Colonic mucosa (tissue), 4 donors: ENCODE data around the gene NINL. TPM values are rescaled to one million over a fixed set of nuclear protein-coding genes. Genes with fewer than 3 reads are reported as not detected.

ENCODE experiments used
- DNase-seq: peaks from one replicate; pipeline ENCODE4 v3.0.0-alpha.2; 2020
- H3K27ac ChIP-seq: fragments of 200-600 bp; one replicate; pipeline ENCODE4 v1.8.0; 2021
- H3K27me3 ChIP-seq: fragments of 200-600 bp; one replicate; pipeline ENCODE4 v1.8.0; 2021
- H3K36me3 ChIP-seq: fragments of 200-600 bp; one replicate; pipeline ENCODE4 v1.8.0; 2021
- H3K4me1 ChIP-seq: fragments of 200-600 bp; one replicate; pipeline ENCODE4 v1.8.0; 2021; ENCODE audit warnings: mild to moderate bottlenecking
- H3K4me3 ChIP-seq: fragments of 200-600 bp; one replicate; pipeline ENCODE4 v1.8.0; 2021
- H3K9ac ChIP-seq, 2 donors: one replicate each; pipeline ENCODE4 v1.7.0; 2013; ENCODE audit warnings: control low read depth in 2 of 2, low read depth in 2 of 2, low read length in 2 of 2
- H3K9me3 ChIP-seq: fragments of 200-600 bp; one replicate; pipeline ENCODE4 v1.8.0; 2021
- intact Hi-C: fragments of 100-400 bp; cut with DNase I; formaldehyde crosslinking; loops from one replicate; pipeline ENCODE4 v1.14.1; 2022
- total RNA-seq, 2 donors: library from RNA; stranded (reverse); fragmentation: NEBNext Ultra II Directional in 1 of 2; extraction: Animal tissue kit (Norgen Biotek cat#: 25700) in 1 of 2; gene quantifications; one replicate each; pipeline ENCODE4 v1.2.1, GENCODE V29; 2021
- TF ChIP-seq, protein P1 (sequence below): fragments of 200-600 bp; IDR thresholded peaks from one replicate; pipeline ENCODE4 v1.8.0; 2022; ENCODE audit warnings: antibody characterized with exemption, mild to moderate bottlenecking
- donor health status: healthy.
- donor health status: DM: no; HTN: no; CAD: no.
- donor health status: DM: no; HTN: no; CAD: no.

NINL gene
- total RNA-seq, 2 donors from 2014 or later = 3.4 to 5.3 TPM

DNA sequence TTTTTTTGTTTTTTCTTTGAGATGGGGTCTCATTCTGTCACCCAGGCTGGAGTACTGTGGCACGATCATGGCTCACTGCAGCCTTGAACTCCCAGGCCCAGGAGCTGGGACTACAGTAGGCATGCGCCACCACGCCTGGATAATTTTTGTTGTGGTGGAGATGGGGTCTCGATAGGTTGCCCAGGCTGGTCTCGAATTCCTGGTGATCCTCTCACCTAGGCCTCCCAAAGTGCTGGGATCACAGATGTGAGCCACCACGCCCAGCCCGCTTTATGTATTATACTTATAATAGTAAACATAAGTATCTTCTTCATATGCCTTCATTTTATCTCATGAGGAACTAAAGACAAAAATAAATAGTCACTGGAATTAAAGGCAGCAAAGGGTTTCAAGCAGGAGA, 114.3 kb downstream of the NINL start:
- Histone ChIP-seq H3K4me3 (no peak overlapping the region), H3K9ac (no peak overlapping the region), H3K27me3 (no peaks in the 10 kb centered on the region), H3K36me3 (no peaks in the 10 kb centered on the region), H3K9me3 (no peaks in the 10 kb centered on the region), H3K4me1 (no peaks in the 10 kb centered on the region), H3K27ac (no peak overlapping the region)
- no peak for DNase-seq
- TF ChIP-seq, protein P1, sequence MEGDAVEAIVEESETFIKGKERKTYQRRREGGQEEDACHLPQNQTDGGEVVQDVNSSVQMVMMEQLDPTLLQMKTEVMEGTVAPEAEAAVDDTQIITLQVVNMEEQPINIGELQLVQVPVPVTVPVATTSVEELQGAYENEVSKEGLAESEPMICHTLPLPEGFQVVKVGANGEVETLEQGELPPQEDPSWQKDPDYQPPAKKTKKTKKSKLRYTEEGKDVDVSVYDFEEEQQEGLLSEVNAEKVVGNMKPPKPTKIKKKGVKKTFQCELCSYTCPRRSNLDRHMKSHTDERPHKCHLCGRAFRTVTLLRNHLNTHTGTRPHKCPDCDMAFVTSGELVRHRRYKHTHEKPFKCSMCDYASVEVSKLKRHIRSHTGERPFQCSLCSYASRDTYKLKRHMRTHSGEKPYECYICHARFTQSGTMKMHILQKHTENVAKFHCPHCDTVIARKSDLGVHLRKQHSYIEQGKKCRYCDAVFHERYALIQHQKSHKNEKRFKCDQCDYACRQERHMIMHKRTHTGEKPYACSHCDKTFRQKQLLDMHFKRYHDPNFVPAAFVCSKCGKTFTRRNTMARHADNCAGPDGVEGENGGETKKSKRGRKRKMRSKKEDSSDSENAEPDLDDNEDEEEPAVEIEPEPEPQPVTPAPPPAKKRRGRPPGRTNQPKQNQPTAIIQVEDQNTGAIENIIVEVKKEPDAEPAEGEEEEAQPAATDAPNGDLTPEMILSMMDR = no peak
- intact Hi-C loops = loop anchor here (10.0 kb wide), 1 partner anchor 784 kb away; no protein-coding TSS in a partner anchor

DNA sequence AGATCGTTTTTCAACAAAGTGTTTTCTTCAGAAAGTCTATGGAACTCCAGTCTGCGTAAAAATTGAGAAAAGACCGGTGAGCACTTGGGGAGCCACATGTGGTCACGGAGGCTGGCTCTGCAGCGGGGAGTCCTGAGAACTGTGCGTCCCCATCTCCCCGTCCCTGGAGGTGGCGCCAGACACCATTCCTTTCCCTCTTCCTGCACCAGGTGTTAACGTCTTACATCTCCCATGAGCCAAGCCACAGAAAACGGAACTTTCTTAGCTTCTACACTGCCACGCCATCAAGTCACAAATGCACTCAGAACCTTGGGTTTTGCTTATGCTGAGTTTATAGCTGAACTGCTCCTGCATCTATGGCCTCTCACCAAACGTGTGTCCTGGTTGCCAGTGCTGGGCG, 115.3 kb downstream of the NINL start:
- TF ChIP-seq, protein P1 = peak; percentile 22
- H3K9ac ChIP-seq = no peak overlapping the region
- no peaks in the 10 kb centered on the region for H3K36me3 ChIP-seq
- H3K27me3 ChIP-seq = no peaks in the 10 kb centered on the region
- no peak overlapping the region for H3K4me3 ChIP-seq
- no peaks in the 10 kb centered on the region for H3K4me1 ChIP-seq
- no peaks in the 10 kb centered on the region for H3K9me3 ChIP-seq
- no peak overlapping the region for H3K27ac ChIP-seq
- DNase-seq = peak; percentile 39
- intact Hi-C loops = loop anchor here (10.0 kb wide), 1 partner anchor 785 kb away; no protein-coding TSS in a partner anchor

DNA sequence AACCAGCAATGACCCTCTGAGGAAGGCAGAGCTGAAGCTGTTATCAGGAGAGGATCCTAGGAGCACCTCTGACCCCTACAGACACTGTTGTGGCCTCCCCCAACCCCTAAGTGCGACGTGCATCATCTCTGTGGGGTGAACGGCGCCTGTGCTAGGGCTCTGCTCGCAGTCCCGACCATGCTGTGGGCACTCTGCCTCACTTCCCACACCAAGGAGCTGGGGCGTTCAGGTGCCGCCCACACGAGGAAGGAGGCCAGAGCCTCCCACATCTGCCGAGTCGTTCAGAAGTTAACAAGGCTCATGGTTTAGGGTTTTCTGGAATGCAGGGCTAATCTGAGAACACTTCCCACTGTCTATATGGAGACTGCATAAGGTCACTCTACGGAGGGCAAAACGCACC, 115.8 kb downstream of the NINL start:
- no peaks in the 10 kb centered on the region for H3K36me3 ChIP-seq
- H3K27ac ChIP-seq = no peak overlapping the region
- no peak for DNase-seq
- no peaks in the 10 kb centered on the region for H3K4me1 ChIP-seq
- TF ChIP-seq, protein P1 = no peak
- intact Hi-C loops = no loop called here
- H3K9me3 ChIP-seq = no peaks in the 10 kb centered on the region
- no peaks in the 10 kb centered on the region for H3K27me3 ChIP-seq
- no peak overlapping the region for H3K4me3 ChIP-seq
- no peak overlapping the region for H3K9ac ChIP-seq

DNA sequence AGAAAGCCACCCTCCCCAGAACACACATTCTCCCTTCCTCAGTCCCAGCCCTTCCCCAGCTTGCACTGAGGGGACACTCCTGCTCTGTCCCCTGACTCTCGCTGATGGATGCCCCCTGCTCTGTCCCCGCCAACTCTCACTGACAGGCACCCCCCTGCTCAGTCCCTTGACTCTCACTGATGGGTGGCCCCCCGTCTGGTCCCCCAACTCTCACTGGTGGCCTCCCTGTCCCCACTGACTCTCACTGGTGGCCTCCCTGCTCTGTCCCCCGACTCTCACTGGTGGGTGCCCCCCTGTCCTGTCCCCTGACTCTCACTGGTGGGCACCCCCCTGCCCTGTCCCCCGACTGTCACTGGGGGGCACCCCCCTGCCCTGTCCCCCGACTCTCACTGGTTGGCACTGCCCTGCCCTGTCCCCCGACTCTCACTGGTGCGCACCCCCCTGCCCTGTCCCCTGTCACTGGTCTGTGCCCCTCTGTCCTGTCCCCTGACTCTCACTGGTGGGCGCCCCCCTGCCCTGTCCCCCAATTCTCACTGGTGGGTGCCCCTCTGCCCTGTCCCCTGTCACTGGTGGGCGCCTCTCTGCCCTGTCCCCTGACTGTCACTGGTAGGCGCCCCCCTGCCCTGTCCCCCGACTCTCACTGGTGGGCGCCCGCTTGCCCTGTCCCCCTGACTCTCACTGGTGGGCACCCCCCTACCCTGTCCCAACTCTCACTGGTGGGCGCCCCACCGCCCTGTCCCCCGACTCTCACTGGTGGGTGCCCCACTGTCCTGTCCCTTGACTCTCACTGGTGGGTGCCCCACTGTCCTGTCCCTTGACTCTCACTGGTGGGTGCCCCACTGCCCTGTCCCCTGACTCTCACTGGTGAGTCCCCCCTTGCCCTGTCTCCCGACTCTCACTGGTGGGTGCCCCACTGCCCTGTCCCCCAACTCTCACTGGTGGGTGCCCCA, 116.9 kb downstream of the NINL start:
- Histone ChIP-seq H3K9me3 (no peaks in the 10 kb centered on the region), H3K9ac (no peak overlapping the region), H3K4me1 (no peaks in the 10 kb centered on the region), H3K27ac (no peak overlapping the region), H3K36me3 (no peaks in the 10 kb centered on the region), H3K4me3 (no peak overlapping the region), H3K27me3 (no peaks in the 10 kb centered on the region)
- TF ChIP-seq, protein P1 = no peak
- DNase-seq = no peak
- intact Hi-C loops = no loop called here

DNA sequence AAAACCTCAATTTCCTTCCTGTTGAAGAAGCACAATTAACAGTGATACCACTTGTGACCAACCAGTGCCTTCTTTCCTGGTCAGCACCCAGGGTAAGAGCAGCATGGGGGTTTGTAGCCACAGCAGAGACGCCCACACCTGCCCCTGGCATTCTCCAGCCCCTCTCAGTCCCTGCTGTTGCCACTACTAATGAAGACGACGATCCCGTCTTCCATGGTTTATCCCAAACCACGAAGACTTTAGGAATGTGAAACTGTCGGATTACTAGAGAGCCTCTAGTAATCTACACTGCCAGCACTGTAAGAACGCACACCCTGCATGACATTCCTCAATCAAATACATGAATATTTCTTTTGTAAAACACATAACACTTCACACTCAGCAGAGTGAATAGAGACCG, 117.9 kb downstream of the NINL start:
- Histone ChIP-seq H3K4me1 (no peaks in the 10 kb centered on the region), H3K4me3 (no peak overlapping the region), H3K9ac (no peak overlapping the region), H3K9me3 (no peaks in the 10 kb centered on the region), H3K27ac (no peak overlapping the region), H3K27me3 (no peaks in the 10 kb centered on the region), H3K36me3 (no peaks in the 10 kb centered on the region)
- intact Hi-C loops = no loop called here
- TF ChIP-seq, protein P1 = no peak
- no peak for DNase-seq
